Measurements from ENCODE around the gene TBX21.

The TBX21 gene

DNA sequence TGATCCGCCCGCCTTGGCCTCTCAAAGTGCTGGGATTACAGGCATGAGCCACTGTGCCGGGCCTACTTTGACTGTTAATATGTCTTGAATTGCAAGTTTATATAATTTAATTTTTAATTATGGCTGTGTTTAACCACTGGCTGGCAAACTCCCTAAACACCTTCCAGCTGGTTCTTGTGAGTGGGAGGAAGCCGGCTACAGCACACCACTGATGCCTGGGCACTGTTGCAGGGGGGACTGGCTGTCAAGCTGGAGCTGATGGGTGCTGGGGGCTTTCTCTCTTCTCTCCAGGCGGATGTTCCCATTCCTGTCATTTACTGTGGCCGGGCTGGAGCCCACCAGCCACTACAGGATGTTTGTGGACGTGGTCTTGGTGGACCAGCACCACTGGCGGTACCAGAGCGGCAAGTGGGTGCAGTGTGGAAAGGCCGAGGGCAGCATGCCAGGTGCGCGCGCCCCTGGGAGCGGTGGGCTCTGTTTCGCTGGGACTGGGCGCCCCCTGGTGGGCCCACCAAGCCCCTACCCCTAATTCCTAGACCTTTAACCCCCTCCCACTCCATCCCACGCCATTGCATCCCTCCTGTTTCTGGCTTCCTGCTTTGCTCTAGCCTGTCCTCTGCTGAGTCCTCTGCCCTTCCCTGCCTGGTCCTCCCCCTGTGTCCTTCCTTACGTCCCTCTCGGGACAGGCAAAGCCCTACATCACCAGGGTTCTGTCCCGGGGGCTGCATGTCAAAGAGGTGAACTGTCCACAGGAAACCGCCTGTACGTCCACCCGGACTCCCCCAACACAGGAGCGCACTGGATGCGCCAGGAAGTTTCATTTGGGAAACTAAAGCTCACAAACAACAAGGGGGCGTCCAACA, 9.5 kb downstream of the TBX21 start:
- TF ChIP-seq, protein P1, sequence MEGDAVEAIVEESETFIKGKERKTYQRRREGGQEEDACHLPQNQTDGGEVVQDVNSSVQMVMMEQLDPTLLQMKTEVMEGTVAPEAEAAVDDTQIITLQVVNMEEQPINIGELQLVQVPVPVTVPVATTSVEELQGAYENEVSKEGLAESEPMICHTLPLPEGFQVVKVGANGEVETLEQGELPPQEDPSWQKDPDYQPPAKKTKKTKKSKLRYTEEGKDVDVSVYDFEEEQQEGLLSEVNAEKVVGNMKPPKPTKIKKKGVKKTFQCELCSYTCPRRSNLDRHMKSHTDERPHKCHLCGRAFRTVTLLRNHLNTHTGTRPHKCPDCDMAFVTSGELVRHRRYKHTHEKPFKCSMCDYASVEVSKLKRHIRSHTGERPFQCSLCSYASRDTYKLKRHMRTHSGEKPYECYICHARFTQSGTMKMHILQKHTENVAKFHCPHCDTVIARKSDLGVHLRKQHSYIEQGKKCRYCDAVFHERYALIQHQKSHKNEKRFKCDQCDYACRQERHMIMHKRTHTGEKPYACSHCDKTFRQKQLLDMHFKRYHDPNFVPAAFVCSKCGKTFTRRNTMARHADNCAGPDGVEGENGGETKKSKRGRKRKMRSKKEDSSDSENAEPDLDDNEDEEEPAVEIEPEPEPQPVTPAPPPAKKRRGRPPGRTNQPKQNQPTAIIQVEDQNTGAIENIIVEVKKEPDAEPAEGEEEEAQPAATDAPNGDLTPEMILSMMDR (IDR thresholded peaks at IDR 0.05): peak; percentile 48; the same call in 1 of the 2 replicates

DNA sequence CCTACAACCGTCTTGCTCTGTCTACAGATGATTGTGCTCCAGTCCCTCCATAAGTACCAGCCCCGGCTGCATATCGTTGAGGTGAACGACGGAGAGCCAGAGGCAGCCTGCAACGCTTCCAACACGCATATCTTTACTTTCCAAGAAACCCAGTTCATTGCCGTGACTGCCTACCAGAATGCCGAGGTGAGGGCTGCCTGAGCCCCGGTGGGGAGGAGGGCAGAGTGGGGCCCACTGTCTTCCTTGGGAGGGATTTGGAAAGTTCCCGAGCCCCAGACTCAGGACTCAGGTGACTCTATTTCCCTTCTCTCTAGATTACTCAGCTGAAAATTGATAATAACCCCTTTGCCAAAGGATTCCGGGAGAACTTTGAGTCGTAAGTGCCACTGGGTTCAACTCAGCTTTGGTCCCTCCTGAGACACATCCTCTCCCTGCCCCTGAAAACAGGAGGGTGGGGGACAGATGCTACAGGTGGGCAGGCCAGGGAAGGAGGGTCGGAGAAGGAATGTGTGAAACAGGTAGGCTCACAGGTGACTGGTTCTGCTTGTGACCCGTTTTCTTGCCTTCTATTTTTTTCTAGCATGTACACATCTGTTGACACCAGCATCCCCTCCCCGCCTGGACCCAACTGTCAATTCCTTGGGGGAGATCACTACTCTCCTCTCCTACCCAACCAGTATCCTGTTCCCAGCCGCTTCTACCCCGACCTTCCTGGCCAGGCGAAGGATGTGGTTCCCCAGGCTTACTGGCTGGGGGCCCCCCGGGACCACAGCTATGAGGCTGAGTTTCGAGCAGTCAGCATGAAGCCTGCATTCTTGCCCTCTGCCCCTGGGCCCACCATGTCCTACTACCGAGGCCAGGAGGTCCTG, 11.4 kb downstream of the TBX21 start:
- TF ChIP-seq, protein P1 (IDR thresholded peaks at IDR 0.05): no peak

DNA sequence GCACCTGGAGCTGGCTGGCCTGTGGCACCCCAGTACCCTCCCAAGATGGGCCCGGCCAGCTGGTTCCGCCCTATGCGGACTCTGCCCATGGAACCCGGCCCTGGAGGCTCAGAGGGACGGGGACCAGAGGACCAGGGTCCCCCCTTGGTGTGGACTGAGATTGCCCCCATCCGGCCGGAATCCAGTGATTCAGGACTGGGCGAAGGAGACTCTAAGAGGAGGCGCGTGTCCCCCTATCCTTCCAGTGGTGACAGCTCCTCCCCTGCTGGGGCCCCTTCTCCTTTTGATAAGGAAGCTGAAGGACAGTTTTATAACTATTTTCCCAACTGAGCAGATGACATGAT, 12.0 kb downstream of the TBX21 start:
- TF ChIP-seq, protein P1 (IDR thresholded peaks at IDR 0.05): no peak

DNA sequence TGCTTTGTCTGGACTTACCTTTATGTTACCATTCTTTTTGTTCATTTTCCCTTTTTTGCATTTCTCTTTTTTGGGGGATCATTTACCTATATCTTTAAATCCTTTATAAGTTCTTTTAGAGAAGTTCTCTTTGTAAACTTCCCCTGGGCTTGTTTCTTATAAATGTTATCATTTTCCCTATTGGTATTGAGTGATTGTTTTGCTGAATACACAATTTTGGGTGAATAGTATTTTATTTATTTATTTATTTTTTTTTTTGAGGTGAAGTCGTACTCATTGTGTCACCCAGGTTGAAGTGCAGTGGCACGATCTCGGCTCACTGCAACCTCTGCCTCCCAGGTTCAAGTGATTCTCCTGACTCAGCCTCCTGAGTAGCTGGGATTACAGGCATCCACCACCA, 18.4 kb downstream of the TBX21 start:
- TF ChIP-seq, protein P1 (IDR thresholded peaks at IDR 0.05): no peak

DNA sequence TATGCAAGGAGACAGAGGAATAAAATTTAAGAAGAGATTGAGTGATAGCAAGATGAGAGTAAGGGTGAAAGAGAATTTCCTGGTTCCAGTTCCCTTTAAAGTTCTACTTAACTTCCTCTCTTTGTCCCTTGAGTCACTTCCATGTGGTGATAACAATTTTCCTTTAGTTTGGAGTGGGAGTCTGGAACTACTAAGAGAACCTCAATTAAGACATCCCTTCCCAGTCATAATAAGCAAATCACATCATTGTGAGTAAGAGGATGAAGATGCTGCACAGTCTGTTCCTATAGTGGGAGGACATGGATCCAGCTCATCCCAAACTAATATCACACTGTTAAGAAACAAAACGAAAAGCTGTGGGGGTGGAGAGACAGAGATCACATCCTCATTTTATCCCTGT, 24.4 kb downstream of the TBX21 start:
- TF ChIP-seq, protein P1 (IDR thresholded peaks at IDR 0.05): no peak

DNA sequence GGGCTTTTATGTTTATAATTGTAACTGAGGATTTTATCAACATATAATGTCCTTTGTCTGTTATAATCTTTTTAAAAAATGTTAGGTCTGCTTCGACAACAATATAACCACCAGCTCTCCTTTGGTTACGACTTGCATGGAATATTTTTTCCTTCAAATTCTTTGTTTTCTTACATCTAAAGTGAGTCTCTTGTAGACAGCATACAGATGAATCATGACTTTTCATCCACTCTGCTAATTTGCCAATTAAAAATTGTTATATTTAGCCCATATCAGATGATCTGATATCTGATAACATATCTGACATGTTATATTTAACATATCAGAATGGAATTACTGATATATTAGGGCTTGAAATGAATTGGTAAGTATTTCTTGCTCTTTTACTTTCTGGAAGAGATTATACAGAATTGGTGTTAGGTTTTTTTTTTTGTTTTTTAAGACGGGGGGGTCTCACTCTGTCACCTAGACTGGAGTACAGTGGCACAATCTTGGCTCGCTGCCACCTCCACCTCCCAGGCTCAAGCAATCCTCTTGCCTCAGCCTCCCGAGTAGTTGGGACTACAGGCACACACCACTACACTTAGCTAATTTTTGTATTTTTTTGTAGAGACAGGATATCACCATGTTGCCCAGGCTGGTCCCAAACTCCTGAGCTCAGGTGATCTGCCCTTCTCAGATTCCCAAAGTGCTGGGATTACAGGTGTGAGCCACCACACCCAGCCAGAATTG, 27.5 kb downstream of the TBX21 start:
- TF ChIP-seq, protein P1 (IDR thresholded peaks at IDR 0.05): no peak

DNA sequence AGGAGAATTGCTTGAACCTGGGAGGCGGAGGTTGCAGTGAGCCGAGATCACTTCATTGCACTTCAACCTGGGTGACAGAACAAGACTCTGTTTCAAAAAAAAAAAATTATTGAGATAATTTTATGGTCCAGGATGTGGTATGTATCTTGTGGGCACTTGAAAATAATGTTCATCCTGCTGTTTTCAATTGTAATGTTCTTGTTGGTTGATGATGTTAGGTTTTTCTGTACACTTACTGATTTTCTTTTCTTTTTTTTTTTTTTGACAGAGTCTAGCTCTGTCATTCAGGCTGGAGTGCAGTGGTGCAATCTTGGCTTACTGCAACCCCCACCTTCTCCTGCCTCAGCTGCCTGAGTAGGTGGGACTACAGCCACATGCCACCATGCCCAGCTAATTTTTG, 29.7 kb downstream of the TBX21 start:
- TF ChIP-seq, protein P1 (IDR thresholded peaks at IDR 0.05): no peak
